ENCODE data around the gene FKRP. TPM values are rescaled to one million over a fixed set of nuclear protein-coding genes. Genes with fewer than 3 reads are reported as not detected.

The FKRP gene
- total and polyA plus RNA-seq, 2 donors from 2014 or later = 11.8 to 20.5 TPM

- no peak overlapping the region for H3K4me3 ChIP-seq (ENCODE audit: low read length in 3 of 3)
- FAIRE-seq = no peak
- no peaks in the 10 kb centered on the region for H3K9me3 ChIP-seq (ENCODE audit: control insufficient read depth in 2 of 3, insufficient read depth in 1 of 3, low read length in 3 of 3)
- peaks cover 0 to 54% (median 28%) of the 10 kb centered on the region in 3 donors for H3K36me3 ChIP-seq (ENCODE audit: control insufficient read depth in 2 of 3, insufficient read depth in 3 of 3, low read length in 3 of 3)
- intact Hi-C loops (cut with DNase I) = no loop called here
- H3K9ac ChIP-seq (ENCODE audit: low read length in 3 of 3) = no peak overlapping the region
- no peak overlapping the region for H3K27ac ChIP-seq (ENCODE audit: low read depth in 2 of 2, low read length in 2 of 2)
- DNase-seq = peak in 1 of 5 donors; percentile 55
- peaks cover 0 to 7% (median 0%) of the 10 kb centered on the region in 3 donors for H3K4me1 ChIP-seq (ENCODE audit: control insufficient read depth in 2 of 3, insufficient read depth in 2 of 3, low read depth in 1 of 3, low read length in 3 of 3)
- H3K27me3 ChIP-seq (ENCODE audit: control insufficient read depth, insufficient read depth, low read length) = no peaks in the 10 kb centered on the region
- TF ChIP-seq CTCF (IDR thresholded peaks at IDR 0.05; ENCODE audit: borderline replicate concordance, extremely low read depth, insufficient read depth) = no peak
Measured at GRCh38 chr19:46724468-46724867, 21.4 kb upstream of the FKRP start.

GRCh38 chr19:46725036-46725820, 20.6 kb upstream of the FKRP start:
- intact Hi-C loops (cut with DNase I) = no loop called here
- no peak for FAIRE-seq
- Histone ChIP-seq H3K27ac (ENCODE audit: low read depth in 2 of 2, low read length in 2 of 2) (no peak overlapping the region), H3K36me3 (ENCODE audit: control insufficient read depth in 2 of 3, insufficient read depth in 3 of 3, low read length in 3 of 3) (peaks cover 0 to 62% (median 29%) of the 10 kb centered on the region in 3 donors), H3K4me3 (ENCODE audit: low read length in 3 of 3) (no peak overlapping the region), H3K27me3 (ENCODE audit: control insufficient read depth, insufficient read depth, low read length) (no peaks in the 10 kb centered on the region), H3K9me3 (ENCODE audit: control insufficient read depth in 2 of 3, insufficient read depth in 1 of 3, low read length in 3 of 3) (no peaks in the 10 kb centered on the region), H3K9ac (ENCODE audit: low read length in 3 of 3) (no peak overlapping the region), H3K4me1 (ENCODE audit: control insufficient read depth in 2 of 3, insufficient read depth in 2 of 3, low read depth in 1 of 3, low read length in 3 of 3) (peaks cover 0 to 7% (median 0%) of the 10 kb centered on the region in 3 donors)
- TF ChIP-seq CTCF (IDR thresholded peaks at IDR 0.05; ENCODE audit: borderline replicate concordance, extremely low read depth, insufficient read depth) = no peak
- peak in 1 of 5 donors; percentile 68 for DNase-seq

- DNase-seq (peak in 1 of 5 donors; percentile 46), FAIRE-seq (no peak)
- Histone ChIP-seq H3K36me3 (ENCODE audit: control insufficient read depth in 2 of 3, insufficient read depth in 3 of 3, low read length in 3 of 3) (peaks cover 0 to 61% (median 34%) of the 10 kb centered on the region in 3 donors), H3K4me3 (ENCODE audit: low read length in 3 of 3) (no peak overlapping the region), H3K4me1 (ENCODE audit: control insufficient read depth in 2 of 3, insufficient read depth in 2 of 3, low read depth in 1 of 3, low read length in 3 of 3) (peaks cover 0 to 7% (median 0%) of the 10 kb centered on the region in 3 donors), H3K27ac (ENCODE audit: low read depth in 2 of 2, low read length in 2 of 2) (no peak overlapping the region), H3K9me3 (ENCODE audit: control insufficient read depth in 2 of 3, insufficient read depth in 1 of 3, low read length in 3 of 3) (no peaks in the 10 kb centered on the region), H3K9ac (ENCODE audit: low read length in 3 of 3) (no peak overlapping the region), H3K27me3 (ENCODE audit: control insufficient read depth, insufficient read depth, low read length) (no peaks in the 10 kb centered on the region)
- TF ChIP-seq CTCF (IDR thresholded peaks at IDR 0.05; ENCODE audit: borderline replicate concordance, extremely low read depth, insufficient read depth) = no peak
- intact Hi-C loops (cut with DNase I) = no loop called here
Measured at GRCh38 chr19:46725859-46726393, 19.9 kb upstream of the FKRP start.
